Naive thymus-derived CD4-positive, alpha-beta T cell (primary cell): ENCODE measurements around the gene AACS. TPM values are rescaled to one million over a fixed set of nuclear protein-coding genes. Genes with fewer than 3 reads are reported as not detected.
"Not testable (repeated sequence)": the region's sequence is repeated elsewhere in the genome, so short reads cannot be mapped to it uniquely, and the experiment has no call there.

Experiments used
- ATAC-seq: fragments of 150-1000 bp; cut with Tn5 transposase; 2 replicates; pipeline ENCODE4 v1.10.0; 2021; ENCODE audit warnings: mild to moderate bottlenecking, moderate library complexity
- CTCF ChIA-PET: fragments of 350-600 bp; sonication (Branson Sonifier 250); formaldehyde crosslinking; loops from one replicate; lab custom pipeline; 2021; ENCODE audit warnings: antibody characterized with exemption; lab: Charles Lee
- POLR2A ChIA-PET: fragments of 350-600 bp; sonication (Branson Sonifier 250); formaldehyde crosslinking; loops from one replicate; lab custom pipeline; 2021; ENCODE audit warnings: antibody characterized with exemption, inconsistent platforms; lab: Charles Lee
- DNase-seq, 9 donors: peaks; one replicate each; pipeline versions ENCODE4 v3.0.0 to v3.0.0-alpha.2; 2020 to 2022; ENCODE audit warnings: mixed read lengths in 1 of 9
- H3K27ac ChIP-seq: one replicate; pipeline ENCODE4 v1.7.0; 2013; ENCODE audit warnings: mild to moderate bottlenecking, low read depth, low read length, moderate library complexity
- H3K27me3 ChIP-seq, 2 donors: one replicate each; pipeline ENCODE4 v1.7.0; 2013; ENCODE audit warnings: low read length in 2 of 2, mild to moderate bottlenecking in 2 of 2, moderate library complexity in 2 of 2; ENCODE audit not compliant: control insufficient read depth in 2 of 2, insufficient read depth in 2 of 2
- H3K36me3 ChIP-seq, 3 experiments: 1 replicate in 2 of 3; 2 replicates in 1 of 3; pipeline ENCODE4 v1.7.0; 2013; ENCODE audit warnings: low read length in 3 of 3, mild to moderate bottlenecking in 3 of 3, moderate library complexity in 1 of 3; ENCODE audit not compliant: insufficient read depth in 3 of 3, control insufficient read depth in 2 of 3
- H3K4me1 ChIP-seq, 2 donors: one replicate each; pipeline ENCODE4 v1.7.0; 2013; ENCODE audit warnings: low read length in 2 of 2, mild to moderate bottlenecking in 2 of 2, moderate library complexity in 1 of 2; ENCODE audit not compliant: control insufficient read depth in 2 of 2, insufficient read depth in 2 of 2
- H3K4me3 ChIP-seq: 2 replicates; pipeline ENCODE4 v1.7.0; 2013; ENCODE audit warnings: mild to moderate bottlenecking, low read length
- H3K9me3 ChIP-seq, 3 experiments: 1 replicate in 2 of 3; 2 replicates in 1 of 3; pipeline ENCODE4 v1.7.0; 2013; ENCODE audit warnings: low read length in 3 of 3; ENCODE audit not compliant: control insufficient read depth in 2 of 3
- H3K27ac Mint-ChIP-seq, 9 donors: one replicate each; pipeline ENCODE4 v1.8.0; 2020 to 2022; ENCODE audit warnings: mixed read lengths in 9 of 9, mild to moderate bottlenecking in 8 of 9, moderate library complexity in 5 of 9, inconsistent platforms in 2 of 9
- H3K27me3 Mint-ChIP-seq, 5 donors: one replicate each; pipeline ENCODE4 v1.8.0; 2021 to 2022; ENCODE audit warnings: mixed read lengths in 5 of 5, mild to moderate bottlenecking in 1 of 5
- H3K36me3 Mint-ChIP-seq, 5 donors: one replicate each; pipeline ENCODE4 v1.8.0; 2020 to 2022; ENCODE audit warnings: mixed read lengths in 5 of 5, mild to moderate bottlenecking in 3 of 5, inconsistent platforms in 1 of 5
- H3K4me1 Mint-ChIP-seq, 7 donors: one replicate each; pipeline ENCODE4 v1.8.0; 2020 to 2022; ENCODE audit warnings: mixed read lengths in 7 of 7, mild to moderate bottlenecking in 3 of 7, inconsistent platforms in 1 of 7
- H3K4me3 Mint-ChIP-seq, 10 donors: one replicate each; pipeline ENCODE4 v1.8.0; 2020 to 2022; ENCODE audit warnings: mild to moderate bottlenecking in 10 of 10, mixed read lengths in 10 of 10, moderate library complexity in 6 of 10, inconsistent platforms in 2 of 10
- H3K9me3 Mint-ChIP-seq, 11 donors: one replicate each; pipeline ENCODE4 v1.8.0; 2020 to 2022; ENCODE audit warnings: mixed read lengths in 11 of 11, mild to moderate bottlenecking in 4 of 11, inconsistent platforms in 1 of 11, moderate library complexity in 1 of 11
- intact Hi-C, 2 donors: fragments of 100-400 bp; cut with micrococcal nuclease; formaldehyde crosslinking; loops; one replicate each; pipeline ENCODE4 v1.15.1; 2023
- polyA plus RNA-seq, 2 donors: library from polyadenylated mRNA; unstranded; fragments of 300-500 nt; fragmentation: Illumina TruSeq; gene quantifications; one replicate each; pipeline ENCODE4 v1.2.3, GENCODE V29; 2021
- total RNA-seq, 6 experiments: library from RNA in 5 of 6; stranded (reverse) in 5 of 6; gene quantifications; 1 replicate in 5 of 6; 2 replicates in 1 of 6; pipeline ENCODE4 v1.2.3 and lab custom pipeline; 2021 to 2026

The AACS gene
- total and polyA plus RNA-seq, 7 experiments from 2014 or later, result 11.6 to 21.7 (median 14.8) TPM

DNA sequence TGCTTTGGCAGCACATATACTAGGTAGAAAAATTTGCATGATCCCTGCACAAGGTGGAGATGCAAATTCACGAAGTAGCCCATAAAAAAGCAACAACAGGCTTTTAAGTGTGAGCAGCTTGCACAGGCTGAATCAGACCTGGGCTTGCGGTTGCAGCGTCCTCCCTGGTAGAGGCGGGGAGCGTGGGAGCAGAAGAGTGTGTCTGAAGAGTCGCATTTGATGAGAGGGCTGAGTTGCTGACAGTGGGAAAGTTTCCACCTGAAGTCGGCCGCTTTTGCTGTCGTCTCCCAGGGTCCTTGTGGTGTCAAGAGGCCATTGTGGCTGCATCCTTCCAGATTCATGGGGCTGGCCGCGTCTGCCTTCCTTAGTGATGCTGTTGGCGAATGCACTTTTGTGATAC lies 6.2 kb downstream of the AACS start:
- Histone ChIP-seq H3K4me1 (no peaks in the 10 kb centered on the region), H3K4me3 (no peak overlapping the region)

DNA sequence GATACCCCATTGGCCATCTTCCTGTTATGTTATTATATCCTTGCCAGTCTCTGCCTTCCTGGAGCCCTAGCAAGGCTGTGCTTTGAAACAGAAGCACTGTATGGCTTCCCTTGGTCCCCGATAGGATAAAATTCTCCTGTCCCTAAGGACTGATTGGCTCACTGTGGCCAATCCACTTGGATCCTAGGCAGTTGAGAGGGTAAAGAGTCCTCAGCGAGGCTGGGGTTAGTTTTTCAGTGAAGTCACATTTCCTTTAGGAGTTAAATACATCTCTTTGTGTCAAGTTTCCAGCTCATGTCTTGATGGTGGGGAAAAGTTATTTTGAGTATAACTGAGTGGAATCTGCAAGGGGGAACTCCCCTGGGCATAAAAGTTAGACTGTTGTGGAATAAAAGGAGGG lies 7.3 kb downstream of the AACS start:
- ATAC-seq (no peak), DNase-seq (no peak)
- H3K4me1 ChIP-seq, result no peaks in the 10 kb centered on the region
- H3K36me3 Mint-ChIP-seq, result peaks cover 8 to 24% (median 11%) of the 10 kb centered on the region in 5 donors
- H3K4me3 ChIP-seq, result no peak overlapping the region
- no peaks in the 10 kb centered on the region for H3K27me3 Mint-ChIP-seq
- peaks cover 0 to 3% (median 0%) of the 10 kb centered on the region in 7 donors for H3K4me1 Mint-ChIP-seq
- H3K27me3 ChIP-seq, result no peaks in the 10 kb centered on the region
- H3K36me3 ChIP-seq, result peaks cover 0 to 12% (median 0%) of the 10 kb centered on the region in 3 experiments
- intact Hi-C loops, result no loop called here
- CTCF ChIA-PET, result no interaction called here
- no peak overlapping the region for H3K27ac Mint-ChIP-seq
- H3K9me3 Mint-ChIP-seq, result no peaks in the 10 kb centered on the region
- H3K4me3 Mint-ChIP-seq, result no peak overlapping the region
- H3K27ac ChIP-seq, result no peak overlapping the region
- no peaks in the 10 kb centered on the region for H3K9me3 ChIP-seq
- POLR2A ChIA-PET, result no interaction called here

More for the DNA sequence above, 6.2 kb downstream of the AACS start:
- H3K27ac ChIP-seq, result no peak overlapping the region
- H3K27me3 ChIP-seq, result no peaks in the 10 kb centered on the region
- intact Hi-C loops, result no loop called here
- ChIA-PET POLR2A (no interaction called here), CTCF (no interaction called here)
- DNase-seq (no peak), ATAC-seq (no peak)
- Mint-ChIP-seq H3K27me3 (no peaks in the 10 kb centered on the region), H3K27ac (peak overlapping the region in 2 of 9 donors; percentile 16 to 59), H3K9me3 (no peaks in the 10 kb centered on the region), H3K4me1 (peaks cover 7 to 13% (median 9%) of the 10 kb centered on the region in 7 donors), H3K4me3 (no peak overlapping the region), H3K36me3 (peaks cover 7 to 19% (median 14%) of the 10 kb centered on the region in 5 donors)
- peaks cover 0 to 8% (median 0%) of the 10 kb centered on the region in 3 experiments for H3K36me3 ChIP-seq
- H3K9me3 ChIP-seq, result no peaks in the 10 kb centered on the region

- H3K27ac ChIP-seq, ATAC-seq, DNase-seq, H3K27ac Mint-ChIP-seq, H3K4me1 ChIP-seq, H3K27me3 Mint-ChIP-seq, H3K4me3 Mint-ChIP-seq, CTCF ChIA-PET, H3K4me1 Mint-ChIP-seq, POLR2A ChIA-PET, H3K9me3 Mint-ChIP-seq, H3K4me3 ChIP-seq, H3K27me3 ChIP-seq, H3K9me3 ChIP-seq, intact Hi-C loops: not testable (repeated sequence)
- peaks cover 8 to 34% (median 18%) of the 10 kb centered on the region in 5 donors for H3K36me3 Mint-ChIP-seq
- peaks cover 0 to 24% (median 5%) of the 10 kb centered on the region in 3 experiments for H3K36me3 ChIP-seq
Measured at GRCh38 chr12:125074294-125074693, 9.1 kb downstream of the AACS start.

- H3K4me3 Mint-ChIP-seq, result no peak overlapping the region
- Histone ChIP-seq H3K27me3 (no peaks in the 10 kb centered on the region), H3K4me1 (no peaks in the 10 kb centered on the region), H3K36me3 (peaks cover 0 to 24% (median 5%) of the 10 kb centered on the region in 3 experiments), H3K9me3 (no peaks in the 10 kb centered on the region), H3K4me3 (no peak overlapping the region), H3K27ac (no peak overlapping the region)
- ChIA-PET POLR2A (no interaction called here), CTCF (interaction anchor here (0.6 kb wide), 1 partner anchor 53 kb away, joined by 3 read pairs; no protein-coding TSS in a partner anchor)
- DNase-seq (no peak), ATAC-seq (no peak)
- H3K9me3 Mint-ChIP-seq, result no peaks in the 10 kb centered on the region
- intact Hi-C loops, result no loop called here
- H3K4me1 Mint-ChIP-seq, result peaks cover 0 to 7% (median 0%) of the 10 kb centered on the region in 7 donors
- H3K27ac Mint-ChIP-seq, result no peak overlapping the region
- H3K27me3 Mint-ChIP-seq, result no peaks in the 10 kb centered on the region
- peaks cover 14 to 43% (median 18%) of the 10 kb centered on the region in 5 donors for H3K36me3 Mint-ChIP-seq
Measured at GRCh38 chr12:125076103-125076502, 10.9 kb downstream of the AACS start.

DNA sequence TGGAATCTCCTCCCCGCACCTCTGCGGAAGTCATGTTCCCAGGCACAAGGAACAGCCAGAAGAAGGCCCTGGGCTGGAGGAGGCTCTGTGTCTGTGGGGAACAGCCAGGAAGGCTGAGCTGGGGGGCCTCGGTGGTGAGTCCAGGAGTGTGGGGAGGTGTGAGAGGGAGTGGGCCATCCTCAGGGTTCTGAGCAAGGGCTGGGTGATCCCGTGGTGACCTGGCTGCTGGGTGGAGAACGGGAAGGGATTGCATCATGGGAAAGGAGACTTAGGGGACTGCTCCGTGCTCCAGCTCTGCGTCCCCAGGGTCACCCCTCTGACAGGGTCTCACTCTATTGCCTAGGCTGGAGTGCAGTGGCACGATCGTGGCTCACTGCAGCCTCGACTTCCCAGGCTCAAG lies 13.8 kb downstream of the AACS start:
- Mint-ChIP-seq H3K36me3 (peaks cover 17 to 48% (median 22%) of the 10 kb centered on the region in 5 donors), H3K27ac (no peak overlapping the region), H3K9me3 (no peaks in the 10 kb centered on the region), H3K4me3 (no peak overlapping the region), H3K4me1 (peaks cover 0 to 7% (median 0%) of the 10 kb centered on the region in 7 donors), H3K27me3 (no peaks in the 10 kb centered on the region)
- CTCF ChIA-PET, result interaction anchor here (0.7 kb wide), 1 partner anchor 9 kb away, joined by 4 read pairs; no protein-coding TSS in a partner anchor
- Histone ChIP-seq H3K27me3 (no peaks in the 10 kb centered on the region), H3K9me3 (no peaks in the 10 kb centered on the region), H3K36me3 (peaks cover 0 to 30% (median 5%) of the 10 kb centered on the region in 3 experiments), H3K4me3 (no peak overlapping the region), H3K4me1 (no peaks in the 10 kb centered on the region), H3K27ac (no peak overlapping the region)
- POLR2A ChIA-PET, result no interaction called here
- ATAC-seq, result no peak
- no peak for DNase-seq
- intact Hi-C loops, result no loop called here

DNA sequence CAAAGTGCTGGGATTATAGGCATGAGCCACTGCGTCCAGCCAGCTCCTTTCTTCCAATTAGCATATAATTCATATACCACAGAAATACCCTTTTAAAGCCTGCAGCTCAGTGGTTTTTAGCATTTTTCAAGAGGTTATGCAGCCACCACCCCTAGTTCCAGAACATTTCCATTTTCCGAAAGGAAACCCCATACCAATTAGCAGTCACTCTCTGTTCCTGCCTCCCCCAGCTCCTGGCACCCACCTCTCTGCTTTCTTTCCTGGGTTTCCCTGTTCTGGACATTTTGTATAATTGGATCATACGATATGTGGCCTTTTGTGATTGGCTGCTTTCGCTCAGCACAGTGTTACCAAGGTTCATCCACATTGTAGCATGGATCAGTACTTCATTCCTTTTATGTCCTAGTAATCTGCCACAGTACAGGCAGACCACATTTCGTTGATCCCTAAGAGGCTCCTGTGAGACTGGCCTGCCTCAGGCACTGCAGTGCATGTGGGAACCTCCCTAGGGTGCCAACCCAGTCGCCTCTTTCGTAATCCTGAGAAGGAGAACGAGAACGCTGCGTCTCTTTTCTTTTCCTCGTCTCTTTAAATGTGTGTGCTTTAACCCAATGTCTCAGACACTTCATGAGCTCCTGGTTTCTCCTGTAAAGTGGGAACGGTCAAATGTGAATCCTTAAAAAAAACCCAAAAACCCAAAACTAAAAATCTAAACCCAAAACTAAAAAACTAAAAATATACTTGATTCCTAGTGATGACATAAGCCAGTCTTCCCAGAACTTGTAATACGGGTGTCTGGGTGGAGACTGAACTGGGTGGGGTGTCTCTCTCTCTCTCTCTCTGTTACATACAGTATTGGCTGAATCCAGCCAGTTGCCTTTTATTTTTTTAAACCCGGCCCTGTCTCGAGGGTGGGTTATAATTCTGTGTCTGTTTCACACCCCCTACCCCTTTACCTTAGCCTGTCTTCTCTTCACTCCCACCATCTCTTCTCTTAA lies 14.7 kb downstream of the AACS start:
- Histone ChIP-seq H3K27ac (no peak overlapping the region), H3K27me3 (no peaks in the 10 kb centered on the region), H3K4me1 (no peaks in the 10 kb centered on the region), H3K4me3 (no peak overlapping the region), H3K9me3 (no peaks in the 10 kb centered on the region), H3K36me3 (peaks cover 0 to 33% (median 5%) of the 10 kb centered on the region in 3 experiments)
- no peak overlapping the region for H3K27ac Mint-ChIP-seq
- intact Hi-C loops, result no loop called here
- no peak overlapping the region for H3K4me3 Mint-ChIP-seq
- ChIA-PET CTCF (interaction anchor here (0.5 kb wide), 1 partner anchor 83 kb away, joined by 3 read pairs; no protein-coding TSS in a partner anchor), POLR2A (no interaction called here)
- peaks cover 0 to 7% (median 0%) of the 10 kb centered on the region in 7 donors for H3K4me1 Mint-ChIP-seq
- DNase-seq (no peak), ATAC-seq (no peak)
- peaks cover 20 to 51% (median 22%) of the 10 kb centered on the region in 5 donors for H3K36me3 Mint-ChIP-seq
- no peaks in the 10 kb centered on the region for H3K27me3 Mint-ChIP-seq
- H3K9me3 Mint-ChIP-seq, result no peaks in the 10 kb centered on the region
